ENCODE data around the gene RABAC1.
A peak's percentile ranks its signal among the peaks of the same experiment; 100 is the strongest.
"Not testable (repeated sequence)": the region's sequence is repeated elsewhere in the genome, so short reads cannot be mapped to it uniquely, and the experiment has no call there.

RABAC1 gene

GRCh38 chr19:41993612-41994483 lies 34.7 kb upstream of the RABAC1 start, which contains the start of gene ATP1A3:
ATP1A3 (minus strand) TSS chr19:41994230; CDS start chr19:41994076, 154 bp downstream.
- H3K9ac ChIP-seq (ENCODE audit: low read length): peak within 1 kb of the TSS; percentile 87
- H3K4me1 ChIP-seq (ENCODE audit: insufficient read depth, low read length, severe bottlenecking): peaks cover 24% of the 10 kb centered on the region
- H3K36me3 ChIP-seq (ENCODE audit: insufficient read depth, low read length): no peaks in the 10 kb centered on the region
- H3K27ac ChIP-seq (ENCODE audit: low read depth, low read length, poor library complexity, severe bottlenecking): no peak within 1 kb of the TSS
- no peaks in the 10 kb centered on the region for H4K20me1 ChIP-seq (ENCODE audit: insufficient read depth, low read length)
- TF ChIP-seq CTCF (IDR thresholded peaks at IDR 0.05; ENCODE audit: low read length) (no peak), EZH2 (IDR thresholded peaks at IDR 0.05; ENCODE audit: borderline replicate concordance, low read length) (no peak)
- H3K4me3 ChIP-seq (ENCODE audit: low read depth, low read length, poor library complexity, severe bottlenecking): peak within 1 kb of the TSS; percentile 95
- no peaks in the 10 kb centered on the region for H3F3A ChIP-seq (ENCODE audit: insufficient read depth, low read length)
- 0 out of 2 replicates have a peak within 1 kb of the TSS, but pooled peaks have one; percentile 21 for H2AFZ ChIP-seq (ENCODE audit: low read length)
- H3K4me2 ChIP-seq (ENCODE audit: low read length): peak within 1 kb of the TSS; percentile 94
- no peaks in the 10 kb centered on the region for H3K9me3 ChIP-seq (ENCODE audit: low read length)
- H3K79me2 ChIP-seq (ENCODE audit: insufficient read depth, low read length): no peaks in the 10 kb centered on the region
- 0 out of 2 replicates have a peak, but pooled peaks cover 5% of the 10 kb centered on the region for H3K27me3 ChIP-seq (ENCODE audit: insufficient read depth, low read length)
- no peaks in the 10 kb centered on the region for H3K9me2 ChIP-seq (ENCODE audit: low read depth, low read length)

- Histone ChIP-seq H3K36me3 (ENCODE audit: insufficient read depth, low read length) (peaks cover 13% of the 10 kb centered on the region; the same call in 1 of the 2 replicates), H3K4me1 (ENCODE audit: insufficient read depth, low read length, severe bottlenecking) (peaks cover 10% of the 10 kb centered on the region)
- not testable (repeated sequence) for H3K4me2 ChIP-seq (ENCODE audit: low read length); H4K20me1 ChIP-seq (ENCODE audit: insufficient read depth, low read length); H3K9ac ChIP-seq (ENCODE audit: low read length); H3K9me2 ChIP-seq (ENCODE audit: low read depth, low read length); H3F3A ChIP-seq (ENCODE audit: insufficient read depth, low read length); H3K9me3 ChIP-seq (ENCODE audit: low read length); H3K27ac ChIP-seq (ENCODE audit: low read depth, low read length, poor library complexity, severe bottlenecking); H2AFZ ChIP-seq (ENCODE audit: low read length); H3K27me3 ChIP-seq (ENCODE audit: insufficient read depth, low read length); H3K79me2 ChIP-seq (ENCODE audit: insufficient read depth, low read length); H3K4me3 ChIP-seq (ENCODE audit: low read depth, low read length, poor library complexity, severe bottlenecking)
Measured at GRCh38 chr19:41991925-41992569, 32.9 kb upstream of the RABAC1 start.

GRCh38 chr19:41991025-41991424 lies 31.9 kb upstream of the RABAC1 start:
- Histone ChIP-seq H3K4me2 (ENCODE audit: low read length) (no peak overlapping the region), H3F3A (ENCODE audit: insufficient read depth, low read length) (no peaks in the 10 kb centered on the region), H3K4me1 (ENCODE audit: insufficient read depth, low read length, severe bottlenecking) (peaks cover 10% of the 10 kb centered on the region), H3K9me2 (ENCODE audit: low read depth, low read length) (no peaks in the 10 kb centered on the region), H3K27me3 (ENCODE audit: insufficient read depth, low read length) (no peaks in the 10 kb centered on the region), H3K27ac (ENCODE audit: low read depth, low read length, poor library complexity, severe bottlenecking) (no peak overlapping the region), H2AFZ (ENCODE audit: low read length) (no peak overlapping the region), H3K36me3 (ENCODE audit: insufficient read depth, low read length) (peaks cover 23% of the 10 kb centered on the region; the same call in 1 of the 2 replicates), H3K9ac (ENCODE audit: low read length) (no peak overlapping the region), H3K9me3 (ENCODE audit: low read length) (no peaks in the 10 kb centered on the region), H3K4me3 (ENCODE audit: low read depth, low read length, poor library complexity, severe bottlenecking) (no peak overlapping the region), H3K79me2 (ENCODE audit: insufficient read depth, low read length) (no peaks in the 10 kb centered on the region), H4K20me1 (ENCODE audit: insufficient read depth, low read length) (no peaks in the 10 kb centered on the region)
- no peak for TF ChIP-seq CTCF (IDR thresholded peaks at IDR 0.05; ENCODE audit: low read length)
- no peak for TF ChIP-seq EZH2 (IDR thresholded peaks at IDR 0.05; ENCODE audit: borderline replicate concordance, low read length)

Measured in OCI-LY1 (cell line).